GM12873 (cell line): ENCODE data around the gene ITPKC.

Experiments
- TF ChIP-seq, protein P1 (sequence below): IDR thresholded peaks from 2 replicates; pipeline ENCODE4 v1.5.1; 2012; ENCODE audit warnings: low read depth, mild to moderate bottlenecking, moderate library complexity, low read length, control low read depth; ENCODE audit not compliant: insufficient read depth; ENCODE audit errors: missing control alignments

Gene ITPKC

DNA sequence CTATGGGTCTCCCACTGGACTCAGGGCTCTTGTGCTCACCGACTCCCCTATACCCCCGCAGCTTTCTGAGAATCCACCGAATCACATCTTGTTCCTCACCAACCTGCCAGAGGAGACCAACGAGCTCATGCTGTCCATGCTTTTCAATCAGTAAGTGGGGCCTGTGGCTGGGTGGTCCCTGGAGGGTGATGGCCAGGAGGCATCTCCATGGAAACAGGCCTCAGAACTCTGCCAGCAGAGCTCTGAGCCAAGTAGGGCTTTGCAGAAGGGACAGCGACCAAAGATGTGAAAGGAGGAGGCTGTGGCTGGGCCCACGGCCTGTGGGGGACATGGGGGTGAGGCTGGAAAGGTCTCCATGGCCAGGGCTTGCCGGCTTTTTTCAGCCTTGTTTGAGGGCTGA is 46.6 kb downstream of the ITPKC start:
- TF ChIP-seq, protein P1, sequence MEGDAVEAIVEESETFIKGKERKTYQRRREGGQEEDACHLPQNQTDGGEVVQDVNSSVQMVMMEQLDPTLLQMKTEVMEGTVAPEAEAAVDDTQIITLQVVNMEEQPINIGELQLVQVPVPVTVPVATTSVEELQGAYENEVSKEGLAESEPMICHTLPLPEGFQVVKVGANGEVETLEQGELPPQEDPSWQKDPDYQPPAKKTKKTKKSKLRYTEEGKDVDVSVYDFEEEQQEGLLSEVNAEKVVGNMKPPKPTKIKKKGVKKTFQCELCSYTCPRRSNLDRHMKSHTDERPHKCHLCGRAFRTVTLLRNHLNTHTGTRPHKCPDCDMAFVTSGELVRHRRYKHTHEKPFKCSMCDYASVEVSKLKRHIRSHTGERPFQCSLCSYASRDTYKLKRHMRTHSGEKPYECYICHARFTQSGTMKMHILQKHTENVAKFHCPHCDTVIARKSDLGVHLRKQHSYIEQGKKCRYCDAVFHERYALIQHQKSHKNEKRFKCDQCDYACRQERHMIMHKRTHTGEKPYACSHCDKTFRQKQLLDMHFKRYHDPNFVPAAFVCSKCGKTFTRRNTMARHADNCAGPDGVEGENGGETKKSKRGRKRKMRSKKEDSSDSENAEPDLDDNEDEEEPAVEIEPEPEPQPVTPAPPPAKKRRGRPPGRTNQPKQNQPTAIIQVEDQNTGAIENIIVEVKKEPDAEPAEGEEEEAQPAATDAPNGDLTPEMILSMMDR, result no peak

DNA sequence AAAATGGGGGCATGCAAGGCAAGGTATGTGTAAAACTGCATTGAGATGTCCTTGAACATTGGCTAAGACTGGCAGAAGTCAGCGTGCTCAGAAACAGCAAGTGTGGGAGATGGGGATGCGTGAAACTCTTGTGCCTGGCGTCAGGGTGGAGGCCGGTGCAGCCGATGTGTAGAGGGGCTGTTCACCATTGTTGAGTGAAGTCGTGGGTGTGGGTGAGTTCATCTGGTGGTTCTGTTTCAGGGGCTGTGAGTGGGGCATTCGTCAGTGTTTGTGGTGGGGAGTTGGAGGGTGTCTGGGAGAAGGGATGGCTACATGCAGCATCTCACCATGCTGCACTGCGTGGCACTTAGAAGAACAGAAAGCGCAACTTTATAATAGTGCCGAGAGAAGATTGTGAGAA is 47.1 kb downstream of the ITPKC start:
- TF ChIP-seq, protein P1, result no peak

DNA sequence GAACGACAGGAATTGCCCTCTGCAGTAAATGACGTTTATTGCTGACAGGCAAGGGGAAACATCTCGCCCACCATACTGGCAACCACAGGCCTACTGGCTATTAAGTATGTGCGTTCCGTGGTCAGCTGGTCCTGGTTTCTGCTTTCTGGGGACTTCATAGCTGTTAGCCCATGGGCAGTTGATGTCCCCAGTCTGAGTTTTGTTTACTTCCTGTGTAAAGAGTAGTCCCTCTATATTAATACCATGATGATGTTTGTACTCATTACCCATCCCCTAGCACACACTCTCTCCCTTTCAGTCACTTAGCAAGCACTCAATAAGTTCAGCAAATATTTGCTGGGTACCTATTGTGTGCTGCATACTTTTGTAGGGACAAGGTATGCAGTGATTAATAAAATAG is 52.0 kb downstream of the ITPKC start:
- TF ChIP-seq, protein P1, result no peak

DNA sequence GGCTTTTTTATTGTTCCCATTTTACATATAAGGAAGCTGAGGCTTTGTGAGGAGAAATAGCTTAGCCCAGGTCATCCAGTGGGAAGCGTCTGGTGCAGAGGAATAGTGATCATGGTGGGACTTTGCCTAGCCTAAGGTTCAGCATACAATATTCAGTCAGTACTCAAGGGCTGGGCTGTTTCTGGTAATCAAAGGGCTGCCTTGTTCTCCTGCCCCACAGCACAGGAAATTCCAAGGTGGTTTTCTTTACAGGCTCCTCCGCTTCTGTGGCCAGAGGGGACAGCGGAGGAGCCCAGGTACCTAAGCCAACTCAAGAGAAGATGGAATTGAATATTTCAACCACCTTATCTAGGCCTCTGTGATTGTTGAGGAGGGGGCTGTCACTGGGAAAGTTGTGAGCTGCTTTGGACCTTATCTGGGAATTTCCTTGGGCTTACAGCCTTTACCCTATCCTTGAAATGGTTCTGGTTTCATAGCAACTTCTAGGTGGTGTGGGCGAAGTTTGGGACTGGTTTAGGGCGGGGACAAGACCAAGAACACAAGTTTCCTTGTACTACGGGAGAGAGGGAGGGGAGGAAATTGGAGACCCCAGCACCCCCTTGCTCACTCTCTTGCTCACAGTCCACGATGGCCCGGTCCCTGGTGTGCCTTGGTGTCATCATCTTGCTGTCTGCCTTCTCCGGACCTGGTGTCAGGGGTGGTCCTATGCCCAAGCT is 58.2 kb downstream of the ITPKC start, which contains the start of gene MIA:
Gene MIA, plus strand, starts transcription at position 606 of the 716 bp plus-strand sequence. Its CDS starts 22 bp downstream, at position 628.
- TF ChIP-seq, protein P1, result no peak

DNA sequence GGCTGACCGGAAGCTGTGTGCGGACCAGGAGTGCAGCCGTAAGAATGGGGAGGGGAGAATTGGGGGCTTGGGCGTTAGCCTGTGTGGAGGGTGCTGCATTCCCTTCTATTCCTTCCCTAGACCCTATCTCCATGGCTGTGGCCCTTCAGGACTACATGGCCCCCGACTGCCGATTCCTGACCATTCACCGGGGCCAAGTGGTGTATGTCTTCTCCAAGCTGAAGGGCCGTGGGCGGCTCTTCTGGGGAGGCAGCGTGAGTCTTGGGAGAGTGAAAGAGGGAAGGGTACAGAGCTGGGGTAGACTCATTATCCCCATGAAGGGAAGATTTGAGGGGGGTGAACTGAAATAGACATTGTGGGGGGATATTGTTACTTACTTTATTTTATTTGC is 58.7 kb downstream of the ITPKC start:
- TF ChIP-seq, protein P1, result no peak

DNA sequence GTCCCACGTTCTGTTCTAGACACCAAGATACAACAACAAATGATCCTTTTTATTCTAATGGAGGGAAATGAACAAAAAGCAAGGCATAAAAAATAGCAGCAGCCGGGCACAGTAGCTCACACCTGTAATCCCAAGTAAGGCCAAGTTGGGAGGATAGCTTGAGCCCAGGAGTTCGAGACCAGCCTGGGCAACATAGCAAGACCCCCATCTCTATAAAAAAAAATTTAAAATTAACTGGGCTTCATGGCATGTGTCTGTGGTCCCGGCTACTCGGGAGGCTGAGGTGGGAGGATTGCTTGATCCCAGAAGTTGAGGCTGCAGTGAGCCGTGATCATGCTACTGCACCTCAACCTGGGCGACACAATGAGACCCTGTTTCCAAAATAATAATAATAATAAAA is 59.5 kb downstream of the ITPKC start:
- TF ChIP-seq, protein P1, result no peak

DNA sequence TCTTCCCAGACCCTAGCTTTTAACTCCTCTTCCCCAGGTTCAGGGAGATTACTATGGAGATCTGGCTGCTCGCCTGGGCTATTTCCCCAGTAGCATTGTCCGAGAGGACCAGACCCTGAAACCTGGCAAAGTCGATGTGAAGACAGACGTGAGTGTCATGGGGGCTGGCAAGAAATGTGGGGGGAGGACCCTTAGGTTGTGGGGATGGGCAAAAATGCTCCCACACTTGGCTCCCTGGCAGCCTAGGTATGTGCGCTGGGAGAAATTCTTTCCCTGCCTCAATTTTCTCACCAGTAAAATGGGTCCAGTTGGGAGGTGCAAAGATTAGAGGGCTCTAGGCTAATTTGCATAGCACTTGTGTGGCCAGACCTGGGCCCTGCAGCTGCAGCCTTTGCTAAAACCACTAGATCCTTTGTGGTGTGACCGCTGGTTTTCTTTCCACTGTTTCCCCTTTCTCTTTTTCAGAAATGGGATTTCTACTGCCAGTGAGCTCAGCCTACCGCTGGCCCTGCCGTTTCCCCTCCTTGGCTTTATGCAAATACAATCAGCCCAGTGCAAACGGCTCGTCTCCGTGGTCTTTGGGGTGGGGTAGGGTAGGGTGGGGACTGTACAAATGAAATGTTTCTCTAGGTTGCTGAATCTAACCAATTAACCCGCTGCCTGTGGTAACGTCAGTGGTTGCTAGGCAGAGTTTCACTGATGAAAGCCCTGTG is 60.2 kb downstream of the ITPKC start:
- TF ChIP-seq, protein P1, result no peak
